ENCODE measurements around the gene GET4. TPM values are rescaled to one million over a fixed set of nuclear protein-coding genes. Genes with fewer than 3 reads are reported as not detected.

Gene GET4
- polyA plus RNA-seq, 1 of the 3 experiments (the other 2 are of a cell fraction): 63.1 TPM

- Histone ChIP-seq H3K4me2 (no peak overlapping the region), H3K27me3 (ENCODE audit: insufficient read depth) (no peaks in the 10 kb centered on the region), H3K79me2 (ENCODE audit: insufficient read depth) (peaks cover 86% of the 10 kb centered on the region), H3K9ac (no peak overlapping the region), H4K20me1 (ENCODE audit: insufficient read depth) (peaks cover 76% of the 10 kb centered on the region), H2AFZ (ENCODE audit: low read depth) (no peak overlapping the region), H3K9me2 (no peaks in the 10 kb centered on the region), H3K27ac (ENCODE audit: low read depth in 2 of 2, low read length in 1 of 2) (no peak overlapping the region), H3K36me3 (replicated peaks in 1 of 2; ENCODE audit: control insufficient read depth in 1 of 2, insufficient read depth in 2 of 2, low read length in 1 of 2) (peaks cover 9 to 15% of the 10 kb centered on the region in 2 experiments), H3F3A (replicated peaks; ENCODE audit: insufficient read depth) (peaks cover 9% of the 10 kb centered on the region), H3K4me3 (ENCODE audit: low read depth in 2 of 2, low read length in 1 of 2) (no peak overlapping the region), H3K9me3 (no peaks in the 10 kb centered on the region), H3K4me1 (ENCODE audit: control insufficient read depth in 1 of 2, insufficient read depth in 2 of 2, low read depth in 1 of 2, low read length in 1 of 2) (peaks cover 11 to 15% of the 10 kb centered on the region in 2 experiments; a peak in 1 of 4 replicates)
- CTCF ChIA-PET: interaction anchor here (1.0 to 1.7 kb wide), 2 partner anchors 28 to 93 kb away, joined by 3 to 5 read pairs; no protein-coding TSS in a partner anchor
- DNase-seq: no peak
- 88% methylated on average over 11 of the region's 15 CpGs for WGBS (ENCODE audit: low lambda C conversion rate)
- TF ChIP-seq EP300 (IDR thresholded peaks at IDR 0.05; ENCODE audit: borderline replicate concordance in 1 of 2, low read depth in 1 of 2, low read length in 1 of 2): no peak
- TF ChIP-seq, protein P1, sequence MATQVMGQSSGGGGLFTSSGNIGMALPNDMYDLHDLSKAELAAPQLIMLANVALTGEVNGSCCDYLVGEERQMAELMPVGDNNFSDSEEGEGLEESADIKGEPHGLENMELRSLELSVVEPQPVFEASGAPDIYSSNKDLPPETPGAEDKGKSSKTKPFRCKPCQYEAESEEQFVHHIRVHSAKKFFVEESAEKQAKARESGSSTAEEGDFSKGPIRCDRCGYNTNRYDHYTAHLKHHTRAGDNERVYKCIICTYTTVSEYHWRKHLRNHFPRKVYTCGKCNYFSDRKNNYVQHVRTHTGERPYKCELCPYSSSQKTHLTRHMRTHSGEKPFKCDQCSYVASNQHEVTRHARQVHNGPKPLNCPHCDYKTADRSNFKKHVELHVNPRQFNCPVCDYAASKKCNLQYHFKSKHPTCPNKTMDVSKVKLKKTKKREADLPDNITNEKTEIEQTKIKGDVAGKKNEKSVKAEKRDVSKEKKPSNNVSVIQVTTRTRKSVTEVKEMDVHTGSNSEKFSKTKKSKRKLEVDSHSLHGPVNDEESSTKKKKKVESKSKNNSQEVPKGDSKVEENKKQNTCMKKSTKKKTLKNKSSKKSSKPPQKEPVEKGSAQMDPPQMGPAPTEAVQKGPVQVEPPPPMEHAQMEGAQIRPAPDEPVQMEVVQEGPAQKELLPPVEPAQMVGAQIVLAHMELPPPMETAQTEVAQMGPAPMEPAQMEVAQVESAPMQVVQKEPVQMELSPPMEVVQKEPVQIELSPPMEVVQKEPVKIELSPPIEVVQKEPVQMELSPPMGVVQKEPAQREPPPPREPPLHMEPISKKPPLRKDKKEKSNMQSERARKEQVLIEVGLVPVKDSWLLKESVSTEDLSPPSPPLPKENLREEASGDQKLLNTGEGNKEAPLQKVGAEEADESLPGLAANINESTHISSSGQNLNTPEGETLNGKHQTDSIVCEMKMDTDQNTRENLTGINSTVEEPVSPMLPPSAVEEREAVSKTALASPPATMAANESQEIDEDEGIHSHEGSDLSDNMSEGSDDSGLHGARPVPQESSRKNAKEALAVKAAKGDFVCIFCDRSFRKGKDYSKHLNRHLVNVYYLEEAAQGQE (IDR thresholded peaks at IDR 0.05; ENCODE audit: low read depth, low read length): no peak
- TF ChIP-seq, protein P2, sequence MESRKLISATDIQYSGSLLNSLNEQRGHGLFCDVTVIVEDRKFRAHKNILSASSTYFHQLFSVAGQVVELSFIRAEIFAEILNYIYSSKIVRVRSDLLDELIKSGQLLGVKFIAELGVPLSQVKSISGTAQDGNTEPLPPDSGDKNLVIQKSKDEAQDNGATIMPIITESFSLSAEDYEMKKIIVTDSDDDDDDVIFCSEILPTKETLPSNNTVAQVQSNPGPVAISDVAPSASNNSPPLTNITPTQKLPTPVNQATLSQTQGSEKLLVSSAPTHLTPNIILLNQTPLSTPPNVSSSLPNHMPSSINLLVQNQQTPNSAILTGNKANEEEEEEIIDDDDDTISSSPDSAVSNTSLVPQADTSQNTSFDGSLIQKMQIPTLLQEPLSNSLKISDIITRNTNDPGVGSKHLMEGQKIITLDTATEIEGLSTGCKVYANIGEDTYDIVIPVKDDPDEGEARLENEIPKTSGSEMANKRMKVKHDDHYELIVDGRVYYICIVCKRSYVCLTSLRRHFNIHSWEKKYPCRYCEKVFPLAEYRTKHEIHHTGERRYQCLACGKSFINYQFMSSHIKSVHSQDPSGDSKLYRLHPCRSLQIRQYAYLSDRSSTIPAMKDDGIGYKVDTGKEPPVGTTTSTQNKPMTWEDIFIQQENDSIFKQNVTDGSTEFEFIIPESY (IDR thresholded peaks at IDR 0.05; ENCODE audit: borderline replicate concordance, low read depth): no peak
- TF ChIP-seq RFX5 (IDR thresholded peaks at IDR 0.05; ENCODE audit: low read length): no peak
- no peak for TF ChIP-seq MEF2A (IDR thresholded peaks at IDR 0.05; ENCODE audit: borderline replicate concordance, low read depth)
- no peak for TF ChIP-seq GATA2 (CRISPR knock-in tag; IDR thresholded peaks at IDR 0.05)
- TF ChIP-seq FOSL2 (IDR thresholded peaks at IDR 0.05; ENCODE audit: borderline replicate concordance, low read depth): no peak
- TF ChIP-seq FOXJ3 (CRISPR knock-in tag; IDR thresholded peaks at IDR 0.05): no peak
- TF ChIP-seq, protein P3, sequence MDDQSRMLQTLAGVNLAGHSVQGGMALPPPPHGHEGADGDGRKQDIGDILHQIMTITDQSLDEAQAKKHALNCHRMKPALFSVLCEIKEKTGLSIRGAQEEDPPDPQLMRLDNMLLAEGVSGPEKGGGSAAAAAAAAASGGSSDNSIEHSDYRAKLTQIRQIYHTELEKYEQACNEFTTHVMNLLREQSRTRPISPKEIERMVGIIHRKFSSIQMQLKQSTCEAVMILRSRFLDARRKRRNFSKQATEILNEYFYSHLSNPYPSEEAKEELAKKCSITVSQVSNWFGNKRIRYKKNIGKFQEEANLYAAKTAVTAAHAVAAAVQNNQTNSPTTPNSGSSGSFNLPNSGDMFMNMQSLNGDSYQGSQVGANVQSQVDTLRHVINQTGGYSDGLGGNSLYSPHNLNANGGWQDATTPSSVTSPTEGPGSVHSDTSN (IDR thresholded peaks at IDR 0.05): no peak
- no peak for TF ChIP-seq ELF1 (IDR thresholded peaks at IDR 0.05)
- TF ChIP-seq, protein P4, sequence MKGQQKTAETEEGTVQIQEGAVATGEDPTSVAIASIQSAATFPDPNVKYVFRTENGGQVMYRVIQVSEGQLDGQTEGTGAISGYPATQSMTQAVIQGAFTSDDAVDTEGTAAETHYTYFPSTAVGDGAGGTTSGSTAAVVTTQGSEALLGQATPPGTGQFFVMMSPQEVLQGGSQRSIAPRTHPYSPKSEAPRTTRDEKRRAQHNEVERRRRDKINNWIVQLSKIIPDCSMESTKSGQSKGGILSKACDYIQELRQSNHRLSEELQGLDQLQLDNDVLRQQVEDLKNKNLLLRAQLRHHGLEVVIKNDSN (IDR thresholded peaks at IDR 0.05; ENCODE audit: borderline replicate concordance, low read depth): no peak
- no peak for TF ChIP-seq MXI1 (IDR thresholded peaks at IDR 0.05; ENCODE audit: low read depth, low read length)
- TF ChIP-seq SIN3A (IDR thresholded peaks at IDR 0.05; ENCODE audit: borderline replicate concordance, low read depth, low read length): no peak
- TF ChIP-seq GABPA (IDR thresholded peaks at IDR 0.05; ENCODE audit: low read depth): no peak
- TF ChIP-seq JUND (IDR thresholded peaks at IDR 0.05): no peak
- no peak for TF ChIP-seq RCOR1 (IDR thresholded peaks at IDR 0.05; ENCODE audit: low read length)
- no peak for TF ChIP-seq RAD21 (IDR thresholded peaks at IDR 0.05; ENCODE audit: low read length)
- no peak for TF ChIP-seq NFIC (IDR thresholded peaks at IDR 0.05; ENCODE audit: borderline replicate concordance)
- POLR2A ChIA-PET: no interaction called here
Observed at GRCh38 chr7:880450-880849, 4.1 kb downstream of the GET4 start.
